C4-2B (cell line): ENCODE measurements around the gene CD48.
A peak's percentile ranks its signal among the peaks of the same experiment; 100 is the strongest.

Experiments used
- H3K27ac ChIP-seq: fragments of 450-650 bp; 2 replicates; pipeline ENCODE4 v1.5.1; 2017
- ZFX ChIP-seq: fragments of 450-650 bp; IDR thresholded peaks from 2 replicates; pipeline ENCODE4 v1.6.1; 2017
- TF ChIP-seq, protein P1 (sequence below): fragments of 450-650 bp; conservative IDR thresholded peaks from 2 replicates; pipeline ENCODE4 v1.5.1; 2017; ENCODE audit warnings: mild to moderate bottlenecking

CD48 gene

DNA sequence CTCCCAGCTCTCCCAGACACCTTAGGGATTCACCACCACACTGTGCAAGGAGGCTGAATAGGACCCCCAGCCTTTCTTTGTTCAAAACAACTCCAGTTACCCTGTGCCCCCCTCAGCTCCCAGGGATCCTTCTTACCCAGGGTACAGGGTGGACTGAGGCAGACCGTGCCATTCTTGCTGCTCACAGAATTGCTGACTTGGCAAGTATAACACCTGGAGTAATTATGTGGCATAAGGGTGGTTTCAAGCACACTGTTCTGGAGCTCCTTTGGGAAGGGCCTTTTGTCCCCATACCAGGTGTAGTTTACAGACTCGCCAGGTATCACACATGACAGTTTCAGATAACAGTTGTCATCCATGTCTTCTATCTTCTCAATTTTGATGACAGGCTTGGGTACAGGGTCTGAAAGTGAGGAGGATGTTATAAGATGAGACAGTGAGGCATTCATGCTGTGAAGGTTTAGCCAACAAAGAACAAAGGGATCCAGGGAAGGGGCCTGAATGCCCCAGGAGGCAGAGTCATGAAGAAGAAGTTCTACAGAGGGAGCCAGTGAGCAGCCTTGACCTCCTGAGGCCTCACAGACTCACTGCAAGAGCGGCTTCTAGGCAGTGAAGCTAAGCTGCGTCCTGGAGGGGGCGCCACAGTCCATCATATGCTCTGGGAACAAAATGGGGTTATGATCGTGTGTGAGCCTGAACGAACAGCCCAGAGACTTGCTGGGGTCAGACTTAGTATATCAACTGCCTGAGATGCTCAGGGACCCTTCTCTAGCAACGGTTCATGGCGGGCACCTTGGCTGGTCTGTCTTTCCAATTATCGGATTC lies 30.3 kb downstream of the CD48 start:
- TF ChIP-seq ZFX, result no peak
- TF ChIP-seq, protein P1, sequence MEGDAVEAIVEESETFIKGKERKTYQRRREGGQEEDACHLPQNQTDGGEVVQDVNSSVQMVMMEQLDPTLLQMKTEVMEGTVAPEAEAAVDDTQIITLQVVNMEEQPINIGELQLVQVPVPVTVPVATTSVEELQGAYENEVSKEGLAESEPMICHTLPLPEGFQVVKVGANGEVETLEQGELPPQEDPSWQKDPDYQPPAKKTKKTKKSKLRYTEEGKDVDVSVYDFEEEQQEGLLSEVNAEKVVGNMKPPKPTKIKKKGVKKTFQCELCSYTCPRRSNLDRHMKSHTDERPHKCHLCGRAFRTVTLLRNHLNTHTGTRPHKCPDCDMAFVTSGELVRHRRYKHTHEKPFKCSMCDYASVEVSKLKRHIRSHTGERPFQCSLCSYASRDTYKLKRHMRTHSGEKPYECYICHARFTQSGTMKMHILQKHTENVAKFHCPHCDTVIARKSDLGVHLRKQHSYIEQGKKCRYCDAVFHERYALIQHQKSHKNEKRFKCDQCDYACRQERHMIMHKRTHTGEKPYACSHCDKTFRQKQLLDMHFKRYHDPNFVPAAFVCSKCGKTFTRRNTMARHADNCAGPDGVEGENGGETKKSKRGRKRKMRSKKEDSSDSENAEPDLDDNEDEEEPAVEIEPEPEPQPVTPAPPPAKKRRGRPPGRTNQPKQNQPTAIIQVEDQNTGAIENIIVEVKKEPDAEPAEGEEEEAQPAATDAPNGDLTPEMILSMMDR, result peak; percentile 68
- no peak overlapping the region for H3K27ac ChIP-seq

DNA sequence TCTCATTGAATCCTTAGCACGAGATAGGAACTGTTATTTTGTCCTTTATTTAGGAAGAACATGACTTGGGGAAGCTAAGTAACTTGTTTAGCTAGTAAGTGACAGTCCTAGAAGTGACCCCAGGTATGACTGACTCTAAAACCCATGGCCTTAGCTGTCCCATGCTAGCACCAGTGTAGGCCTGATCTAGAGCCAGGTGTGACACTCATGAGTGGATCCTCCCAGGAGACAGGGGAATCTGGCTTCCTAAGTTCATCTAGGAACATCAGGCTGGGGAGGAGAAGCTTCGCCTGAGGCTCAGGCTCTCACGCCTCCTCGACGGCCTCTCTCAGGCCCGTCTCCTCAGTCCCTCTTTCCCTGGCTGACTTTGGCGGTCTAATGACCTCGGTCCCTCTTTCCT lies 31.2 kb downstream of the CD48 start:
- H3K27ac ChIP-seq, result no peak overlapping the region
- TF ChIP-seq ZFX, result no peak
- TF ChIP-seq, protein P1, result no peak

DNA sequence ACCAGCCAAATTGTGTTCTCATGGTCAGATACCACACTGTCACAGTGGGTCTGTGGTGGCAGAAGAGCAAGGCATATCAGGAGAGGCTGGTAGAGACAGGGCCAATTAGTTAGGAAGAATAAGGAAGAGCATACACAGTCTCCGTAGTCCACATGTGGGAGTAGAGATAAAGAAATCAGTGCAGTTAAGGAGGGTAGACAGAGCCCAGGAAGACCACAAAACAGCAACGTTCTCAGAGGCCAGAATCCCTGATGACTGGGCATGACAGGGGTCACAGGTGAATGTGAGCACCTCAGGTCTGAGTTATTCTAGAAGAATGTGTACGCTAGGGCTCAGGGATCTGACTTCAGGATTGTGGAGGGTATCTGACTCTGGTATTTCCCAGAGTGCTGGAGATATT lies 31.7 kb downstream of the CD48 start:
- no peak overlapping the region for H3K27ac ChIP-seq
- TF ChIP-seq, protein P1, result no peak
- TF ChIP-seq ZFX, result no peak

DNA sequence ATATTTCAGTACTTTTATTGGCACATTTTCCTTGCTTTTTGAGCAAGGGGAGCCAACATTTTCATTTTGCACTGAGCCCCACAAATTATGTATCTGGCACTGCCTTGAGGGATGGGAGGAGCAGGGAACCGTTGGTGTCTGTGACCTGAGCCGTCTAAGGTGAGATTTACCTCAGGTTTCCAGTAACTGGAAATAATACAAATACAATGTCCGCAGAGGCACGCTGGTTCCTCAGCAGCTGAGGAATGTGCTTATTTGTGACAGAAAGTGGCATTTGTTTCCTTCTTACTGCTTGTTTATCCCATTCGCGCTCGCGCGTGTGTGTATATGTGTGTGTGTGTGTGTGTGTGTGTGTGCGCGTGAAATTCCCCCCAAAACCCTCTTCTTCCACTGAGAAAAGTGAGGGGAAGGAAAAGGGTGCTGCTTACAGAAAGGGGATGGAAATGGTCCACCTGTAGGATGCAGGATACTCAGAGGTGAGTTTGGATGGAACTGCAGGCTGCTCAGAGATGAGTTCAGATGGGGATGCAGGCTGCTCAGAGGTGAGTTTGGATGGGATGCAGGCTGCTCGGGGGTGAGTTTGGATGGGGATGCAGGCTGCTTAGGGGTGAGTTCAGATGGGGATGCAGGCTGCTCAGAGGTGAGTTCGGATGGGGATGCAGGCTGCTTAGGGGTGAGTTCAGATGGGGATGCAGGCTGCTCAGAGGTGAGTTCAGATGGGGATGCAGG lies 34.6 kb downstream of the CD48 start:
- H3K27ac ChIP-seq, result no peak overlapping the region
- no peak for TF ChIP-seq ZFX
- TF ChIP-seq, protein P1, result no peak

DNA sequence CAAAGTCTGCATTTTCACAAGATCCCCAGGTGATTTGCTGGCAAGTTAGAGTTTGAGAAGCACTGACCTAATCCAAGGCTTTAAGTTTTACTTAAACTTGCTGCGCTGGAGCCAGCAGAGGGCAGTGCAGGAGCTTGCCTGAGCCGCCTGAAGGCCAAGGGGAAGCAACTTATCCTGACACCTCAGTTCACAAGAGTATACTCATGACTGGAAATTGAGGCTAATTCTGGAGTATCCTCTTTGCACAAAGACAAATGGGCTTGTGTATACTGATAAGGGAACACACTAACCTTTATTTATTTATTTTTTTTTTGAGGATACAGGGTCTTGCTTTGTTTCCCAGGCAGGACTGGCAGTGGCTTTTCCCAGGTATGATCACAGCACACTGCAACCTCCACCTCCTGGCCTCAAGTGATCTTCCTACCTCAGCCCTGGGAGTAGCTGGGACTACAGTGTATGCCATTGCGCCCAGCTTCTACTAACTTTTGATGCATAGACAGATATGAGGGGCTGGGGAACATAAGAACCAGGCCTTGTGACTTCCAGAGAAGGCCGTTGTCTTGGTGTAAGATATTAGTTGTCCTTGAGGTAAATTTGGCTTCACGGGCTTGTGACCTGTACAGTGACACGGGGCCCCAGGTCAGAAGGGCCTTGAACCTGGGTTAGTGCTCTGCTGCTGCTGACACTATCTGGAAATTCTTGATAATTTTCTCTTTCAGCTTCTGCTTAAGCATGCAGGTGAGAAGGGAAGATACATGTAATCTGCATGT lies 35.8 kb downstream of the CD48 start:
- no peak overlapping the region for H3K27ac ChIP-seq
- TF ChIP-seq, protein P1, result peak; percentile 94
- TF ChIP-seq ZFX, result no peak

DNA sequence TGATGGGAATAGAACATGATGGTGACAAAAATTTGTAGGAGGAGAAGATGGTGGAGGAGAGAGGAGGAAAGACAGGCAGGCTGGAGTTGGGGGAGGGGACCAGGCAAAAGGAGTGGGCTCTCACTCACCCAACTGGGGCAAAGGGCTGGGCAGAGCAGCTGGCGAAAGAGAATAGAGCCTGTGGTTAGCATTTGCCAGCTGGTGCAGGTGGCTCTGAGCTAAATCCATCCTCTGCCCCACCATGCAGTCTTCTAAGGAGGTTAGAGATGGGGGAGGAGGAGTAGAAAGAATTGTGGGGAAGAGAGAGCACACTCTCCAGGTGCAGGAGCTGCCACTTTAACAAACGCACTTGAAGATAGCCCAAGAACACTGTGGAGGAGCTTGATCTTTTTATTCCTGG lies 37.2 kb downstream of the CD48 start:
- H3K27ac ChIP-seq, result no peak overlapping the region
- TF ChIP-seq, protein P1, result no peak
- no peak for TF ChIP-seq ZFX
